Lower lobe of right lung (tissue), 2 donors: ENCODE results near the gene CFAP77. TPM values are rescaled to one million over a fixed set of nuclear protein-coding genes. Genes with fewer than 3 reads are reported as not detected.

Experiments used
- ATAC-seq, 2 donors: fragments of 200-7000 bp; cut with Tn5 transposase; one replicate each; pipeline ENCODE4 v1.9.1; 2020 to 2022; ENCODE audit warnings: mild to moderate bottlenecking in 2 of 2, moderate library complexity in 2 of 2
- DNase-seq: peaks from one replicate; pipeline ENCODE4 v3.0.0-alpha.2; 2020
- H3K27ac ChIP-seq: fragments of 200-600 bp; one replicate; pipeline ENCODE4 v1.8.0; 2022
- H3K27me3 ChIP-seq: fragments of 200-600 bp; one replicate; pipeline ENCODE4 v1.8.0; 2022; ENCODE audit warnings: low read depth
- H3K36me3 ChIP-seq: fragments of 200-600 bp; one replicate; pipeline ENCODE4 v1.8.0; 2022; ENCODE audit warnings: mild to moderate bottlenecking
- H3K4me1 ChIP-seq: fragments of 200-600 bp; one replicate; pipeline ENCODE4 v1.8.0; 2022
- H3K4me3 ChIP-seq: fragments of 200-600 bp; one replicate; pipeline ENCODE4 v1.8.0; 2022; ENCODE audit warnings: mild to moderate bottlenecking
- H3K9me3 ChIP-seq: fragments of 200-600 bp; one replicate; pipeline ENCODE4 v1.8.0; 2022
- intact Hi-C: fragments of 100-400 bp; cut with DNase I; formaldehyde crosslinking; loops from one replicate; pipeline ENCODE4 v1.11.0; 2022
- total RNA-seq: library from RNA; stranded (reverse); fragmentation: NEBNext Ultra II Directional; extraction: Animal tissue kit (Norgen Biotek cat#: 25700); gene quantifications from one replicate; pipeline ENCODE4 v1.2.1, GENCODE V29; 2021
- TF ChIP-seq, protein P1 (sequence below): fragments of 200-600 bp; IDR thresholded peaks from one replicate; pipeline ENCODE4 v1.8.0; 2022; ENCODE audit warnings: antibody characterized with exemption, mild to moderate bottlenecking
- donor health status: DM: no; HTN: yes; CAD: no; lungs with severe emphysema.

Gene CFAP77
- total RNA-seq, 1 donor from 2014 or later, result 3.7 TPM

DNA sequence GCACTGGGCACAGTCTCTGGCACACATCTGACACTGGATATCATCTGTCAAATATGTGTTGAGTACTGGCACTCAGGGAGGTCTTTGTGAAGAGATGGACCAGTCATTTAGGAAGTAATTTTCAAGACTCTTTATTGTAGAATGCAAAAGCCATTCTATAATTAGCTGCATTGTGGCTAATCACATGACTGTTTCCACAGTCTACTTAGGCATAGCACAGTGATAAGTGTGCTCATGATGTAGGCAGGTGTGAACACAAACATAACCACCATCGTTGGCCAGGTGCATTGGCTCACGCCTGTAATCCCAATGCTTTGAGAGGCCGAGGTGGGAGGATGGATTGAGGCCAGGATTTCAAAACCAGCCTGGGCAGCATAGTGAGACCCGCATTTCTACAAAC is 62.2 kb downstream of the CFAP77 start:
- no peak for ATAC-seq

DNA sequence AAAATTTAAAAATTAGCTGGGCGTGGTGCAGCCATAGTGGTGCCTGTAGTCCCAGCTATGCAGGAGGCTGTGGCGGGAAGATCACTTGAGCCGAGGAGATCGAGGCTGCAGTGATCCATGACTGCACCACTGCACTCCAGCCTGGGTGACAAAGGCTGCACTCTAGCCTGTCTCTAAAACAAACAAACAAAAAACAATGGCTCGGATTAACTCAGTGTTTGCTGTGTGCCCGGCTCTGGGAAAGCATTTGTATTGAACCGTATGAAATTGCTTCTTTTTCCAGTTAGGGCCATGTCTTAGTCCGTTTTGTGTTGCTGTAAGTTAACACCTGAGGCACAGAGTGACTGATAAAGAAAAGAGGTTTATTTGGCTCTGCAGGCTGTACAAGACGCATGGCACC is 62.6 kb downstream of the CFAP77 start:
- ATAC-seq, result no peak

More for the DNA sequence above, 62.2 kb downstream of the CFAP77 start:
- TF ChIP-seq, protein P1, sequence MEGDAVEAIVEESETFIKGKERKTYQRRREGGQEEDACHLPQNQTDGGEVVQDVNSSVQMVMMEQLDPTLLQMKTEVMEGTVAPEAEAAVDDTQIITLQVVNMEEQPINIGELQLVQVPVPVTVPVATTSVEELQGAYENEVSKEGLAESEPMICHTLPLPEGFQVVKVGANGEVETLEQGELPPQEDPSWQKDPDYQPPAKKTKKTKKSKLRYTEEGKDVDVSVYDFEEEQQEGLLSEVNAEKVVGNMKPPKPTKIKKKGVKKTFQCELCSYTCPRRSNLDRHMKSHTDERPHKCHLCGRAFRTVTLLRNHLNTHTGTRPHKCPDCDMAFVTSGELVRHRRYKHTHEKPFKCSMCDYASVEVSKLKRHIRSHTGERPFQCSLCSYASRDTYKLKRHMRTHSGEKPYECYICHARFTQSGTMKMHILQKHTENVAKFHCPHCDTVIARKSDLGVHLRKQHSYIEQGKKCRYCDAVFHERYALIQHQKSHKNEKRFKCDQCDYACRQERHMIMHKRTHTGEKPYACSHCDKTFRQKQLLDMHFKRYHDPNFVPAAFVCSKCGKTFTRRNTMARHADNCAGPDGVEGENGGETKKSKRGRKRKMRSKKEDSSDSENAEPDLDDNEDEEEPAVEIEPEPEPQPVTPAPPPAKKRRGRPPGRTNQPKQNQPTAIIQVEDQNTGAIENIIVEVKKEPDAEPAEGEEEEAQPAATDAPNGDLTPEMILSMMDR, result no peak
- no peak overlapping the region for H3K4me3 ChIP-seq
- intact Hi-C loops, result no loop called here
- no peak overlapping the region for H3K27ac ChIP-seq
- no peaks in the 10 kb centered on the region for H3K4me1 ChIP-seq
- no peak for DNase-seq
- no peaks in the 10 kb centered on the region for H3K9me3 ChIP-seq
- no peaks in the 10 kb centered on the region for H3K36me3 ChIP-seq
- H3K27me3 ChIP-seq, result peaks cover 8% of the 10 kb centered on the region

DNA sequence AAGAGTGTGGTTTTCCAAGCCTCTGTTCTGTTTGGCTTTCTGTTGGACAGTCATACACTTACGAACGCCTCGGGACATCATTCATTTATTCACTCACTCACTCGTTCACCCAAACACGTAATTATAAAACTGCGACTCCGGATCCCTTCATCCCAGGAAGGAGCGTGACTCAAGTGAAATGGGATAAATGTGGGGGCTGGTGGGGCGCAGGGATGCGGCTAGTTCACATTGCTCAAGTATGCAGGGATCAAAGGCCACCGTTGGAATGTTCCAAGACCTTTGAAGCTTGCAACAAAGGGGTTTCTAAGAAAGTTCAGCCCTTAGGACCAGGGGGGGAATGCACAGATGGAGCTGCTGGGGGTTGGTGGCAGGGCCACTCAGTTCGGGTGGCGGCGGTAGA is 64.2 kb downstream of the CFAP77 start:
- intact Hi-C loops, result no loop called here
- TF ChIP-seq, protein P1, result no peak
- Histone ChIP-seq H3K4me1 (no peaks in the 10 kb centered on the region), H3K27me3 (peaks cover 12% of the 10 kb centered on the region), H3K27ac (no peak overlapping the region), H3K4me3 (no peak overlapping the region), H3K9me3 (no peaks in the 10 kb centered on the region), H3K36me3 (no peaks in the 10 kb centered on the region)
- no peak for ATAC-seq
- no peak for DNase-seq

More for the DNA sequence above, 62.6 kb downstream of the CFAP77 start:
- Histone ChIP-seq H3K27me3 (peaks cover 11% of the 10 kb centered on the region), H3K4me3 (no peak overlapping the region), H3K27ac (no peak overlapping the region), H3K4me1 (no peaks in the 10 kb centered on the region), H3K9me3 (no peaks in the 10 kb centered on the region), H3K36me3 (no peaks in the 10 kb centered on the region)
- TF ChIP-seq, protein P1, result no peak
- no peak for DNase-seq
- intact Hi-C loops, result no loop called here

DNA sequence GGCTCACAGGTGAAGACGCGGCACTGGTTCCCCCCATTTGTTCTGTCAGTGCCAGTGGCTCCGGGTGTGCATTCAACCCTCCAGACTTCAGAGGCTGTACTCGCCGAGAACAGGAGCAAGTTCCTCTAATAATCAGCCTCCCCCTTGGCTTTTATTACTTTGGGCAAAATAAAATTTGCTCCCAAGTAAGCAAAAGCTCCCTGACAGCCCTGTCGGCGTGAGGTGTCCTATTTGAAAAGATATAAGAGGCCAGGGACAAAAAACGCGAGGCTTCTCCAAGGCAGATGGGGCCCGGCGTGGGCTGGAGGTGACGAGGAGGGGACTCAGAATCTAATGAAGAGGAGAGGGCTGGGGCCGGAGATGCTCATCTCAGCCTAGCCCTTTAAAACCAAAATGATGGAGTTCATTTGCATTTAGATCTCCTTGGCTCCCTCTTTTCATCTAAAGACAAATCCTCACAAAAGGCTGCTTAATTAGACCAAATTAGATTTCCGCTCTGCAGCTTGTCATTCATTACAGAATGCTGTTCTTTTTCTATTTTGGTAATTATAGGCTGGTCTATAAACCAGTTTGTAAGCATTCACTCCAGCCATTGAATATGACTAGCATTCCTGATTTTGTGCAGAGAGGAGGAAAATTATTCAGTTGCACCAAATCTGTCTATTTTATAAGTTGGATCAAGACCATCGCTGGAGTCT is 68.5 kb downstream of the CFAP77 start:
- Histone ChIP-seq H3K4me3 (no peak overlapping the region), H3K27me3 (peaks cover 31% of the 10 kb centered on the region)
- intact Hi-C loops, result no loop called here

DNA sequence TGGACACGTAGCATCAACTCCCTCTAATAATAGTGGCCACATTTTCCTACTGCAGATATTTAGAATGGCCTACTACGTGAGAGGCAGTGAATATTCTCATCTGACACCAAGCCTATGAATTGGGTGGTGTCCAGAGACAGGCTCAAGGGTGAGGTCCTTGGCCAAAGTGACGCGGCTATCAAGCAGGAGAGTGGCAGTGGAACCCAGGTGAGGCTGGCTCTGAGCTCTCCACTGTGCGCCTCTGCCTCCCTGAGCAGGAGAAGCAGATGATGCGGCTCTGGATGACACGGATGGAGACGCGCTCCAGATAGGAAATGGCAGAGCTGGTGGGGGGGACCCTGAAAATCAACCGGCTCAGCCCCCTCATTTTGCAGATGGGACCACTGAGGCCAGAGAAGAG is 69.7 kb downstream of the CFAP77 start:
- no peak overlapping the region for H3K4me3 ChIP-seq
- H3K4me1 ChIP-seq, result no peaks in the 10 kb centered on the region
- peaks cover 39% of the 10 kb centered on the region for H3K27me3 ChIP-seq
- no peaks in the 10 kb centered on the region for H3K36me3 ChIP-seq
- no peak for DNase-seq
- no peak overlapping the region for H3K27ac ChIP-seq
- TF ChIP-seq, protein P1, result no peak
- no peaks in the 10 kb centered on the region for H3K9me3 ChIP-seq
- intact Hi-C loops, result no loop called here
- no peak for ATAC-seq

More for the DNA sequence above, 68.5 kb downstream of the CFAP77 start:
- TF ChIP-seq, protein P1, result no peak
- DNase-seq, result no peak
- no peaks in the 10 kb centered on the region for H3K36me3 ChIP-seq
- H3K9me3 ChIP-seq, result no peaks in the 10 kb centered on the region
- no peak for ATAC-seq
- no peak overlapping the region for H3K27ac ChIP-seq
- no peaks in the 10 kb centered on the region for H3K4me1 ChIP-seq
